Measurements from ENCODE around the gene KIAA1755.

Gene KIAA1755

GRCh38 chr20:38194971-38195504 lies 65.5 kb downstream of the KIAA1755 start:
- Histone ChIP-seq H3K9me2 (replicated peaks; ENCODE audit: control insufficient read depth, low read length) (no peaks in the 10 kb centered on the region), H4K20me1 (ENCODE audit: control insufficient read depth, insufficient read depth, low read depth, low read length) (no peaks in the 10 kb centered on the region), H3K36me3 (ENCODE audit: control insufficient read depth, low read length) (no peaks in the 10 kb centered on the region), H3F3A (ENCODE audit: control insufficient read depth, insufficient read depth) (no peaks in the 10 kb centered on the region), H3K4me2 (ENCODE audit: low read length) (no peak overlapping the region), H3K27ac (ENCODE audit: low read depth, low read length) (no peak overlapping the region), H3K4me3 (ENCODE audit: low read length) (no peak overlapping the region), H3K27me3 (ENCODE audit: control insufficient read depth, low read length) (no peaks in the 10 kb centered on the region), H3K79me2 (ENCODE audit: control insufficient read depth, low read length) (no peaks in the 10 kb centered on the region), H3K4me1 (ENCODE audit: control insufficient read depth, low read length) (no peaks in the 10 kb centered on the region), H3K9me3 (ENCODE audit: control insufficient read depth, insufficient read depth, low read length) (no peaks in the 10 kb centered on the region)
- TF ChIP-seq EZH2phosphoT487 (IDR thresholded peaks at IDR 0.05; ENCODE audit: borderline replicate concordance, low read length), result no peak
- no peak for TF ChIP-seq CTCF (IDR thresholded peaks at IDR 0.05; ENCODE audit: low read depth, low read length, poor library complexity, severe bottlenecking)

- Histone ChIP-seq H3K27ac (ENCODE audit: low read depth, low read length) (no peak overlapping the region), H3K4me1 (ENCODE audit: control insufficient read depth, low read length) (no peaks in the 10 kb centered on the region), H3F3A (ENCODE audit: control insufficient read depth, insufficient read depth) (no peaks in the 10 kb centered on the region), H3K9me2 (replicated peaks; ENCODE audit: control insufficient read depth, low read length) (no peaks in the 10 kb centered on the region), H3K4me3 (ENCODE audit: low read length) (no peak overlapping the region), H4K20me1 (ENCODE audit: control insufficient read depth, insufficient read depth, low read depth, low read length) (no peaks in the 10 kb centered on the region), H3K9me3 (ENCODE audit: control insufficient read depth, insufficient read depth, low read length) (no peaks in the 10 kb centered on the region), H3K4me2 (ENCODE audit: low read length) (no peak overlapping the region), H3K36me3 (ENCODE audit: control insufficient read depth, low read length) (no peaks in the 10 kb centered on the region), H3K79me2 (ENCODE audit: control insufficient read depth, low read length) (no peaks in the 10 kb centered on the region), H3K27me3 (ENCODE audit: control insufficient read depth, low read length) (no peaks in the 10 kb centered on the region)
- TF ChIP-seq EZH2phosphoT487 (IDR thresholded peaks at IDR 0.05; ENCODE audit: borderline replicate concordance, low read length), result no peak
- no peak for TF ChIP-seq CTCF (IDR thresholded peaks at IDR 0.05; ENCODE audit: low read depth, low read length, poor library complexity, severe bottlenecking)
These were observed 66.9 kb downstream of the KIAA1755 start for GRCh38 chr20:38193586-38194105.

GRCh38 chr20:38192323-38192885 lies 68.1 kb downstream of the KIAA1755 start:
- Histone ChIP-seq H3K36me3 (ENCODE audit: control insufficient read depth, low read length) (no peaks in the 10 kb centered on the region), H3K9me2 (replicated peaks; ENCODE audit: control insufficient read depth, low read length) (no peaks in the 10 kb centered on the region), H4K20me1 (ENCODE audit: control insufficient read depth, insufficient read depth, low read depth, low read length) (no peaks in the 10 kb centered on the region), H3K27me3 (ENCODE audit: control insufficient read depth, low read length) (no peaks in the 10 kb centered on the region), H3K79me2 (ENCODE audit: control insufficient read depth, low read length) (no peaks in the 10 kb centered on the region), H3K9me3 (ENCODE audit: control insufficient read depth, insufficient read depth, low read length) (no peaks in the 10 kb centered on the region), H3F3A (ENCODE audit: control insufficient read depth, insufficient read depth) (no peaks in the 10 kb centered on the region), H3K4me1 (ENCODE audit: control insufficient read depth, low read length) (no peaks in the 10 kb centered on the region), H3K4me2 (ENCODE audit: low read length) (no peak overlapping the region), H3K4me3 (ENCODE audit: low read length) (no peak overlapping the region), H3K27ac (ENCODE audit: low read depth, low read length) (no peak overlapping the region)
- TF ChIP-seq EZH2phosphoT487 (IDR thresholded peaks at IDR 0.05; ENCODE audit: borderline replicate concordance, low read length), result no peak
- no peak for TF ChIP-seq CTCF (IDR thresholded peaks at IDR 0.05; ENCODE audit: low read depth, low read length, poor library complexity, severe bottlenecking)

Measured in DOHH2 (cell line).